Liver (tissue), 9 donors: ENCODE results near the gene SLC25A44. TPM values are rescaled to one million over a fixed set of nuclear protein-coding genes. Genes with fewer than 3 reads are reported as not detected.

ENCODE experiments used
- DNase-seq: peaks from one replicate; pipeline ENCODE4 v3.0.0-alpha.2; 2017; ENCODE audit warnings: low spot score
- H3K27ac ChIP-seq, 2 donors: one replicate each; pipeline ENCODE4 v1.7.0; 2013; ENCODE audit warnings: inconsistent platforms in 2 of 2, low read length in 2 of 2, control low read depth in 1 of 2, low read depth in 1 of 2, mild to moderate bottlenecking in 1 of 2
- H3K27me3 ChIP-seq, 4 donors: one replicate each; pipeline versions ENCODE4 v1.6.1 to v1.7.0; 2013; ENCODE audit warnings: low read length in 3 of 4, inconsistent platforms in 1 of 4, mild to moderate bottlenecking in 1 of 4, moderate library complexity in 1 of 4; ENCODE audit not compliant: control insufficient read depth in 4 of 4, insufficient read depth in 4 of 4
- H3K36me3 ChIP-seq, 4 donors: one replicate each; pipeline versions ENCODE4 v1.6.1 to v1.7.0; 2013; ENCODE audit warnings: low read length in 3 of 4, mild to moderate bottlenecking in 3 of 4, low read depth in 1 of 4, moderate library complexity in 1 of 4; ENCODE audit not compliant: control insufficient read depth in 4 of 4, insufficient read depth in 3 of 4
- H3K4me1 ChIP-seq, 4 donors: one replicate each; pipeline versions ENCODE4 v1.6.1 to v1.7.0; 2013; ENCODE audit warnings: low read length in 3 of 4, mild to moderate bottlenecking in 3 of 4, moderate library complexity in 1 of 4; ENCODE audit not compliant: control insufficient read depth in 4 of 4, insufficient read depth in 4 of 4
- H3K4me3 ChIP-seq, 3 donors: one replicate each; pipeline versions ENCODE4 v1.6.1 to v1.7.0; 2013; ENCODE audit warnings: low read length in 3 of 3, control low read depth in 1 of 3, low read depth in 1 of 3, mild to moderate bottlenecking in 1 of 3
- H3K9ac ChIP-seq, 2 donors: one replicate each; pipeline ENCODE4 v1.7.0; 2013; ENCODE audit warnings: low read length in 2 of 2, mild to moderate bottlenecking in 2 of 2, moderate library complexity in 2 of 2, control low read depth in 1 of 2, low read depth in 1 of 2
- H3K9me3 ChIP-seq, 4 donors: one replicate each; pipeline versions ENCODE4 v1.6.1 to v1.7.0; 2013; ENCODE audit warnings: low read length in 3 of 4; ENCODE audit not compliant: control insufficient read depth in 4 of 4
- EGR1 ChIP-seq, 2 donors: IDR thresholded peaks; 2 replicates each; pipeline ENCODE4 v1.6.1; 2016 to 2018; ENCODE audit warnings: antibody characterized with exemption in 2 of 2, low read depth in 2 of 2
- FOXA1 ChIP-seq: IDR thresholded peaks from 2 replicates; pipeline ENCODE4 v1.6.1; 2016; ENCODE audit warnings: antibody characterized with exemption
- FOXA2 ChIP-seq: IDR thresholded peaks from 2 replicates; pipeline ENCODE4 v1.6.1; 2016; ENCODE audit warnings: antibody characterized with exemption
- GABPA ChIP-seq, 2 donors: IDR thresholded peaks in 1 of 2; conservative IDR thresholded peaks in 1 of 2; 2 replicates each; pipeline ENCODE4 v1.6.1; 2016; ENCODE audit warnings: antibody characterized with exemption in 2 of 2, mild to moderate bottlenecking in 1 of 2, moderate library complexity in 1 of 2
- HNF4A ChIP-seq, 2 donors: conservative IDR thresholded peaks; 2 replicates each; pipeline ENCODE4 v1.6.1; 2016; ENCODE audit warnings: antibody characterized with exemption in 2 of 2, mild to moderate bottlenecking in 2 of 2
- HNF4G ChIP-seq: IDR thresholded peaks from 2 replicates; pipeline ENCODE4 v1.6.1; 2016; ENCODE audit warnings: antibody characterized with exemption
- JUND ChIP-seq, 2 donors: IDR thresholded peaks; 2 replicates each; pipeline ENCODE4 v1.6.1; 2016; ENCODE audit warnings: antibody characterized with exemption in 2 of 2
- NR2F2 ChIP-seq: IDR thresholded peaks from 2 replicates; pipeline ENCODE4 v1.6.1; 2016; ENCODE audit warnings: antibody characterized with exemption
- RAD21 ChIP-seq, 2 donors: IDR thresholded peaks; 2 replicates each; pipeline ENCODE4 v1.6.1; 2016; ENCODE audit warnings: antibody characterized with exemption in 2 of 2, mild to moderate bottlenecking in 2 of 2
- RXRA ChIP-seq, 2 donors: IDR thresholded peaks; 2 replicates each; pipeline ENCODE4 v1.6.1; 2017 to 2018; ENCODE audit warnings: antibody characterized with exemption in 2 of 2, mild to moderate bottlenecking in 1 of 2
- SP1 ChIP-seq: IDR thresholded peaks from 2 replicates; pipeline ENCODE4 v1.6.1; 2018; ENCODE audit warnings: antibody characterized with exemption, mild to moderate bottlenecking
- TAF1 ChIP-seq: conservative IDR thresholded peaks from 2 replicates; pipeline ENCODE4 v1.6.1; 2016; ENCODE audit warnings: antibody characterized with exemption, mild to moderate bottlenecking
- YY1 ChIP-seq: IDR thresholded peaks from 2 replicates; pipeline ENCODE4 v1.6.1; 2016; ENCODE audit warnings: antibody characterized with exemption, mild to moderate bottlenecking
- WGBS: extraction: QIAGEN DNeasy Blood & Tissue Kit; methylation state at CpG from one replicate; pipeline ENCODE4 v1.1.7; 2013; 5-methylcytosine and 5-hydroxymethylcytosine counted together
- polyA plus RNA-seq, 2 donors: library from polyadenylated mRNA; stranded (reverse) in 1 of 2; unstranded in 1 of 2; fragments of 200-250 nt in 1 of 2; fragments of >200 nt in 1 of 2; fragmentation: Nextera tagmentation in 1 of 2; extraction: Ambion mirVana in 1 of 2; gene quantifications; one replicate each; pipeline versions ENCODE4 v1.2.1 to v1.2.3, GENCODE V29; 2013 to 2015
- total RNA-seq, 2 donors: library from RNA; depleted of rRNA; stranded (reverse); fragments of >200 nt; gene quantifications; one replicate each; pipeline ENCODE4 v1.2.3, GENCODE V29; 2014
- TF ChIP-seq, protein P1 (sequence below): IDR thresholded peaks from 2 replicates; pipeline ENCODE4 v1.6.1; 2016; ENCODE audit warnings: antibody characterized with exemption, mild to moderate bottlenecking
- TF ChIP-seq, protein P2 (sequence below): IDR thresholded peaks from 2 replicates; pipeline ENCODE4 v1.6.1; 2016; ENCODE audit warnings: antibody characterized with exemption
- TF ChIP-seq, protein P3 (sequence below): fragments of 150-350 bp; IDR thresholded peaks from 2 replicates; pipeline ENCODE4 v1.5.1; 2017; ENCODE audit warnings: improper control_type of control experiment, low read depth, low read length; ENCODE audit not compliant: missing input control
- TF ChIP-seq, protein P4 (sequence below): IDR thresholded peaks from 2 replicates; pipeline ENCODE4 v1.6.1; 2016; ENCODE audit warnings: antibody characterized with exemption
- TF ChIP-seq, protein P5 (sequence below): IDR thresholded peaks from 2 replicates; pipeline ENCODE4 v1.6.1; 2016; ENCODE audit warnings: antibody characterized with exemption
- donor health status: healthy.
- donor health status: healthy.
- donor health status: healthy.
- donor health status: healthy.
- donor health status: healthy.

The SLC25A44 gene
- total and polyA plus RNA-seq, 4 donors: 10.2 to 21.8 (median 15.9) TPM

DNA sequence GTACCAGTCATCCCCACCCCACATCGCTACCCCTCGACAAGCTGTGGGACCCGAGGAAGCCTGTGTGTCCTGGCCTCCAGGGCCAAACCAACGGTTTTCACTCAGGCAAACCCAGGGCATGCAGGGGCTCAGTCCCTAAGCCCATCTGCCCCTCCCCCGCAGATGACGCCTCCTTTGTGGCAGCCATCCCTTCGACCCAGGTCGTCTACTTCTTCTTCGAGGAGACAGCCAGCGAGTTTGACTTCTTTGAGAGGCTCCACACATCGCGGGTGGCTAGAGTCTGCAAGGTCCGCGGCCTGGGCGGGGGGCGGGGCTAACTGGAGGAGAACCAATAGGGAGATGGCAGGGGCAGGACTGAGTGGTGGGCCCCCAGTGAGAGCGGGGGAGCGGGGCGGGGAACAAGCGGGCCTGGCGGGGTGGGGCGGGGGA is 33.1 kb upstream of the SLC25A44 start:
- 18% methylated on average over 22 of the region's 22 CpGs for WGBS
- Histone ChIP-seq H3K27ac (peak overlapping the region; percentile 58 to 79), H3K27me3 (no peaks in the 10 kb centered on the region), H3K9ac (no peak overlapping the region), H3K4me1 (no peaks in the 10 kb centered on the region), H3K36me3 (no peaks in the 10 kb centered on the region), H3K4me3 (peak overlapping the region in 1 of 3 donors; percentile 22), H3K9me3 (no peaks in the 10 kb centered on the region)
- peak; percentile 6 for TF ChIP-seq NR2F2
- TF ChIP-seq RXRA (IDR thresholded peaks at IDR 0.05): no peak
- DNase-seq: peak; percentile 85

DNA sequence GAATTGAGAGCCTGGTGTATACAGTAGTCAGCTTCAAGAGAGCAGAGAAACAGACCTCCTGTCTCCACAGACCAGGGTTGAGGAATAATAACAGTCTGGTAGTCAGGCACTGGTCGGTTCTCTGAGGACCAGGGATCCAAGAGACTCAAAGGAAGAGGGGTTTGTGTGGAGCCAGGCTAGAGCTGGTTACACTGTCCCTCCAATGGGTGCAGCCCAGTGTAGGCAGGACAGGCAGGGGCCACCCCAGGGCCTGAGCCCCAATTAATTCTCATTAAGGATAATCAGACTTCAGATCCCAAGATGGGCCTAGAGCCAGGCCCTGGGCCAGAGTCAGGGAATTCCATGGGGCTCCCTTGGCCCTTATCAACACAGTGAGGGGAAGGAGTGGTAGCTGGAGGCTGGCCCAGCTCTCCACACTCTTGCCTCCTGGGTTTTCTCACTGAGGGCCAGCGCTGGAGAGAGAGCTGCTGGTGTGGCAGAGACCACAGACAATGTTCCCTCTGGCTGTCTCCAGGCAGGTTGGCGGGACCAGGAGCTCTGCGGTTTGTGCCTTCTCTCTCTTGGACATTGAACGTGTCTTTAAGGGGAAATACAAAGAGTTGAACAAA is 31.4 kb upstream of the SLC25A44 start:
- no peak for TF ChIP-seq HNF4A (conservative IDR thresholded peaks at IDR 0.05)
- TF ChIP-seq, protein P1, sequence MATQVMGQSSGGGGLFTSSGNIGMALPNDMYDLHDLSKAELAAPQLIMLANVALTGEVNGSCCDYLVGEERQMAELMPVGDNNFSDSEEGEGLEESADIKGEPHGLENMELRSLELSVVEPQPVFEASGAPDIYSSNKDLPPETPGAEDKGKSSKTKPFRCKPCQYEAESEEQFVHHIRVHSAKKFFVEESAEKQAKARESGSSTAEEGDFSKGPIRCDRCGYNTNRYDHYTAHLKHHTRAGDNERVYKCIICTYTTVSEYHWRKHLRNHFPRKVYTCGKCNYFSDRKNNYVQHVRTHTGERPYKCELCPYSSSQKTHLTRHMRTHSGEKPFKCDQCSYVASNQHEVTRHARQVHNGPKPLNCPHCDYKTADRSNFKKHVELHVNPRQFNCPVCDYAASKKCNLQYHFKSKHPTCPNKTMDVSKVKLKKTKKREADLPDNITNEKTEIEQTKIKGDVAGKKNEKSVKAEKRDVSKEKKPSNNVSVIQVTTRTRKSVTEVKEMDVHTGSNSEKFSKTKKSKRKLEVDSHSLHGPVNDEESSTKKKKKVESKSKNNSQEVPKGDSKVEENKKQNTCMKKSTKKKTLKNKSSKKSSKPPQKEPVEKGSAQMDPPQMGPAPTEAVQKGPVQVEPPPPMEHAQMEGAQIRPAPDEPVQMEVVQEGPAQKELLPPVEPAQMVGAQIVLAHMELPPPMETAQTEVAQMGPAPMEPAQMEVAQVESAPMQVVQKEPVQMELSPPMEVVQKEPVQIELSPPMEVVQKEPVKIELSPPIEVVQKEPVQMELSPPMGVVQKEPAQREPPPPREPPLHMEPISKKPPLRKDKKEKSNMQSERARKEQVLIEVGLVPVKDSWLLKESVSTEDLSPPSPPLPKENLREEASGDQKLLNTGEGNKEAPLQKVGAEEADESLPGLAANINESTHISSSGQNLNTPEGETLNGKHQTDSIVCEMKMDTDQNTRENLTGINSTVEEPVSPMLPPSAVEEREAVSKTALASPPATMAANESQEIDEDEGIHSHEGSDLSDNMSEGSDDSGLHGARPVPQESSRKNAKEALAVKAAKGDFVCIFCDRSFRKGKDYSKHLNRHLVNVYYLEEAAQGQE: no peak
- no peak for TF ChIP-seq EGR1 (IDR thresholded peaks at IDR 0.05; ENCODE audit: low read depth in 2 of 2)
- TF ChIP-seq YY1: no peak
- TF ChIP-seq, protein P2, sequence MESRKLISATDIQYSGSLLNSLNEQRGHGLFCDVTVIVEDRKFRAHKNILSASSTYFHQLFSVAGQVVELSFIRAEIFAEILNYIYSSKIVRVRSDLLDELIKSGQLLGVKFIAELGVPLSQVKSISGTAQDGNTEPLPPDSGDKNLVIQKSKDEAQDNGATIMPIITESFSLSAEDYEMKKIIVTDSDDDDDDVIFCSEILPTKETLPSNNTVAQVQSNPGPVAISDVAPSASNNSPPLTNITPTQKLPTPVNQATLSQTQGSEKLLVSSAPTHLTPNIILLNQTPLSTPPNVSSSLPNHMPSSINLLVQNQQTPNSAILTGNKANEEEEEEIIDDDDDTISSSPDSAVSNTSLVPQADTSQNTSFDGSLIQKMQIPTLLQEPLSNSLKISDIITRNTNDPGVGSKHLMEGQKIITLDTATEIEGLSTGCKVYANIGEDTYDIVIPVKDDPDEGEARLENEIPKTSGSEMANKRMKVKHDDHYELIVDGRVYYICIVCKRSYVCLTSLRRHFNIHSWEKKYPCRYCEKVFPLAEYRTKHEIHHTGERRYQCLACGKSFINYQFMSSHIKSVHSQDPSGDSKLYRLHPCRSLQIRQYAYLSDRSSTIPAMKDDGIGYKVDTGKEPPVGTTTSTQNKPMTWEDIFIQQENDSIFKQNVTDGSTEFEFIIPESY: no peak
- TF ChIP-seq, protein P3, sequence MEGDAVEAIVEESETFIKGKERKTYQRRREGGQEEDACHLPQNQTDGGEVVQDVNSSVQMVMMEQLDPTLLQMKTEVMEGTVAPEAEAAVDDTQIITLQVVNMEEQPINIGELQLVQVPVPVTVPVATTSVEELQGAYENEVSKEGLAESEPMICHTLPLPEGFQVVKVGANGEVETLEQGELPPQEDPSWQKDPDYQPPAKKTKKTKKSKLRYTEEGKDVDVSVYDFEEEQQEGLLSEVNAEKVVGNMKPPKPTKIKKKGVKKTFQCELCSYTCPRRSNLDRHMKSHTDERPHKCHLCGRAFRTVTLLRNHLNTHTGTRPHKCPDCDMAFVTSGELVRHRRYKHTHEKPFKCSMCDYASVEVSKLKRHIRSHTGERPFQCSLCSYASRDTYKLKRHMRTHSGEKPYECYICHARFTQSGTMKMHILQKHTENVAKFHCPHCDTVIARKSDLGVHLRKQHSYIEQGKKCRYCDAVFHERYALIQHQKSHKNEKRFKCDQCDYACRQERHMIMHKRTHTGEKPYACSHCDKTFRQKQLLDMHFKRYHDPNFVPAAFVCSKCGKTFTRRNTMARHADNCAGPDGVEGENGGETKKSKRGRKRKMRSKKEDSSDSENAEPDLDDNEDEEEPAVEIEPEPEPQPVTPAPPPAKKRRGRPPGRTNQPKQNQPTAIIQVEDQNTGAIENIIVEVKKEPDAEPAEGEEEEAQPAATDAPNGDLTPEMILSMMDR: no peak
- TF ChIP-seq, protein P4, sequence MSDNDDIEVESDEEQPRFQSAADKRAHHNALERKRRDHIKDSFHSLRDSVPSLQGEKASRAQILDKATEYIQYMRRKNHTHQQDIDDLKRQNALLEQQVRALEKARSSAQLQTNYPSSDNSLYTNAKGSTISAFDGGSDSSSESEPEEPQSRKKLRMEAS: no peak
- no peak for TF ChIP-seq RXRA (IDR thresholded peaks at IDR 0.05)
- TF ChIP-seq GABPA (IDR thresholded peaks at IDR 0.05 in 1 of 2, conservative IDR thresholded peaks at IDR 0.05 in 1 of 2): no peak
- no peak for TF ChIP-seq FOXA2
- TF ChIP-seq RAD21 (IDR thresholded peaks at IDR 0.05): no peak
- no peak for TF ChIP-seq TAF1
- TF ChIP-seq FOXA1: no peak
- no peak for TF ChIP-seq NR2F2
- TF ChIP-seq, protein P5, sequence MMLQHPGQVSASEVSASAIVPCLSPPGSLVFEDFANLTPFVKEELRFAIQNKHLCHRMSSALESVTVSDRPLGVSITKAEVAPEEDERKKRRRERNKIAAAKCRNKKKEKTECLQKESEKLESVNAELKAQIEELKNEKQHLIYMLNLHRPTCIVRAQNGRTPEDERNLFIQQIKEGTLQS: no peak
- no peak for TF ChIP-seq SP1
- no peak for TF ChIP-seq HNF4G
- no peak for TF ChIP-seq JUND (IDR thresholded peaks at IDR 0.05)
- 92% methylated on average over 5 of the region's 5 CpGs for WGBS
- no peaks in the 10 kb centered on the region for H3K9me3 ChIP-seq
- no peaks in the 10 kb centered on the region for H3K4me1 ChIP-seq
- no peak overlapping the region for H3K27ac ChIP-seq
- H3K9ac ChIP-seq: no peak overlapping the region
- no peak overlapping the region for H3K4me3 ChIP-seq
- no peaks in the 10 kb centered on the region for H3K27me3 ChIP-seq
- no peak for DNase-seq
- H3K36me3 ChIP-seq: no peaks in the 10 kb centered on the region
